NCI-H2196 treated with DMSO at 0.1 percent for 48 hours (cell line): Measurements from ENCODE around the gene RGCC.
"Not testable (repeated sequence)": the region's sequence is repeated elsewhere in the genome, so short reads cannot be mapped to it uniquely, and the experiment has no call there.

Source experiments
- DNase-seq: peaks from one replicate; lab custom pipeline; 2025; ENCODE audit not compliant: unreplicated experiment; lab: John Stamatoyannopoulos, UW

Gene RGCC

GRCh38 chr13:41456768-41457588 is at the start of gene RGCC:
Gene RGCC (plus strand): TSS chr13:41457550. CDS start chr13:41457708, 158 bp downstream.
- DNase-seq, result no peak

GRCh38 chr13:41408121-41408520 is 49.2 kb upstream of the RGCC start:
- DNase-seq, result no peak

GRCh38 chr13:41408746-41409145 is 48.6 kb upstream of the RGCC start:
- no peak for DNase-seq

- no peak for DNase-seq
Measured at GRCh38 chr13:41409611-41410010, 47.7 kb upstream of the RGCC start.

GRCh38 chr13:41411060-41411459 is 46.3 kb upstream of the RGCC start:
- no peak for DNase-seq

- no peak for DNase-seq
Measured at GRCh38 chr13:41411522-41411921, 45.8 kb upstream of the RGCC start.

GRCh38 chr13:41413872-41414271 is 43.5 kb upstream of the RGCC start:
- no peak for DNase-seq

- DNase-seq, result no peak
Measured at GRCh38 chr13:41416276-41416675, 41.1 kb upstream of the RGCC start.

- DNase-seq, result no peak
Measured at GRCh38 chr13:41418027-41418426, 39.3 kb upstream of the RGCC start.

- no peak for DNase-seq
Measured at GRCh38 chr13:41418731-41419130, 38.6 kb upstream of the RGCC start.

- DNase-seq, result no peak
Measured at GRCh38 chr13:41419206-41419605, 38.1 kb upstream of the RGCC start.

- no peak for DNase-seq
Measured at GRCh38 chr13:41420146-41420545, 37.2 kb upstream of the RGCC start.

GRCh38 chr13:41421330-41421729 is 36.0 kb upstream of the RGCC start:
- not testable (repeated sequence) for DNase-seq

GRCh38 chr13:41421983-41422382 is 35.4 kb upstream of the RGCC start:
- DNase-seq, result not testable (repeated sequence)

- DNase-seq, result not testable (repeated sequence)
Measured at GRCh38 chr13:41423259-41423658, 34.1 kb upstream of the RGCC start.

GRCh38 chr13:41424675-41425074 is 32.7 kb upstream of the RGCC start:
- DNase-seq, result not testable (repeated sequence)

GRCh38 chr13:41426047-41426446 is 31.3 kb upstream of the RGCC start:
- no peak for DNase-seq

- DNase-seq, result no peak
Measured at GRCh38 chr13:41427666-41428065, 29.7 kb upstream of the RGCC start.

GRCh38 chr13:41428155-41428554 is 29.2 kb upstream of the RGCC start:
- no peak for DNase-seq

- DNase-seq, result not testable (repeated sequence)
Measured at GRCh38 chr13:41434030-41434429, 23.3 kb upstream of the RGCC start.

- no peak for DNase-seq
Measured at GRCh38 chr13:41434831-41435520, 22.4 kb upstream of the RGCC start.

GRCh38 chr13:41443969-41444368 is 13.4 kb upstream of the RGCC start:
- no peak for DNase-seq
